ENCODE data around the gene DNAH6.

GRCh38 chr2:84487298-84487996 is 28.9 kb upstream of the DNAH6 start:
- TF ChIP-seq ZFP3 (CRISPR knock-in tag; IDR thresholded peaks at IDR 0.05) (no peak), CSDC2 (CRISPR knock-in tag; IDR thresholded peaks at IDR 0.05) (no peak), ARNTL (CRISPR knock-in tag; IDR thresholded peaks at IDR 0.05; ENCODE audit: borderline replicate concordance, low read depth) (no peak), GLIS3 (CRISPR knock-in tag; IDR thresholded peaks at IDR 0.05) (no peak), RARB (CRISPR knock-in tag; IDR thresholded peaks at IDR 0.05) (no peak), OSR1 (CRISPR knock-in tag; IDR thresholded peaks at IDR 0.05) (no peak)

Data from SK-N-SH treated with all-trans-retinoic acid at 6 μM for 48 hours (cell line).